Body of pancreas (tissue), 4 donors: ENCODE data around the gene MRPL55.

ENCODE experiments used
- CTCF ChIP-seq, 7 experiments: fragments of 450-650 bp in 4 of 7; fragments of 200-600 bp in 3 of 7; sonication (generic) in 3 of 7; IDR thresholded peaks; one replicate each; pipeline ENCODE4 v1.5.1; 2016 to 2019; ENCODE audit warnings: antibody characterized with exemption in 7 of 7
- POLR2A ChIP-seq, 3 donors: fragments of 450-650 bp; IDR thresholded peaks; one replicate each; pipeline ENCODE4 v1.6.1; 2016; ENCODE audit warnings: antibody characterized with exemption in 3 of 3, mild to moderate bottlenecking in 2 of 3

- TF ChIP-seq POLR2A (IDR thresholded peaks at IDR 0.05) (no peak), CTCF (IDR thresholded peaks at IDR 0.05) (no peak)
Measured at GRCh38 chr1:228075801-228076271, 33.3 kb downstream of the MRPL55 start.
